Measurements from ENCODE around the gene CLASP1. TPM values are rescaled to one million over a fixed set of nuclear protein-coding genes. Genes with fewer than 3 reads are reported as not detected.
"Not testable (repeated sequence)": the region's sequence is repeated elsewhere in the genome, so short reads cannot be mapped to it uniquely, and the experiment has no call there.

The CLASP1 gene
- total RNA-seq, 4 donors from 2014 or later, result 14.1 to 110 (median 55.9) TPM

DNA sequence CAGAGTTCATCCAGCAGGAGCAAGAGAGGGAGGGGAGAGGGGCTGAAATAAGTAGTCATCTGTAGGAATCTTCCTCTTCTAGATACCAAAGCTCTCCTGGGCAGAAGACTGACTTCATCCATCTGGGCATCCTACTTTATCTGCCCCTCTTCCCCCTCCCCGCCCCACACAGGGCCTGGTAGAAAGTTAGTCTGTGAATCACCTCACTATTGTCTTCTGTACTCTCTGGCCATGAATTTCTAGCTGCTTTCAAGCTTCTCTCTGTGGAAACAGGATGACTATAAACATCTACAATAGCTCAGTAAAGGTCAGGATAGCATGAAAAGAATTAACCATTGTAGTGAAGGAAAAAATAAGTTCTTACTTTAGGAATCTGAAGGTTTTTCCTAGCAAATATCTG lies 166.2 kb downstream of the CLASP1 start:
- DNase-seq, result no peak
- Histone ChIP-seq H3K4me1 (no peaks in the 10 kb centered on the region), H3K36me3 (no peaks in the 10 kb centered on the region), H3K9me3 (no peaks in the 10 kb centered on the region), H3K27ac (no peak overlapping the region), H3K27me3 (no peaks in the 10 kb centered on the region), H3K4me3 (no peak overlapping the region)
- TF ChIP-seq POLR2A (IDR thresholded peaks at IDR 0.05), result no peak
- TF ChIP-seq, protein P1, sequence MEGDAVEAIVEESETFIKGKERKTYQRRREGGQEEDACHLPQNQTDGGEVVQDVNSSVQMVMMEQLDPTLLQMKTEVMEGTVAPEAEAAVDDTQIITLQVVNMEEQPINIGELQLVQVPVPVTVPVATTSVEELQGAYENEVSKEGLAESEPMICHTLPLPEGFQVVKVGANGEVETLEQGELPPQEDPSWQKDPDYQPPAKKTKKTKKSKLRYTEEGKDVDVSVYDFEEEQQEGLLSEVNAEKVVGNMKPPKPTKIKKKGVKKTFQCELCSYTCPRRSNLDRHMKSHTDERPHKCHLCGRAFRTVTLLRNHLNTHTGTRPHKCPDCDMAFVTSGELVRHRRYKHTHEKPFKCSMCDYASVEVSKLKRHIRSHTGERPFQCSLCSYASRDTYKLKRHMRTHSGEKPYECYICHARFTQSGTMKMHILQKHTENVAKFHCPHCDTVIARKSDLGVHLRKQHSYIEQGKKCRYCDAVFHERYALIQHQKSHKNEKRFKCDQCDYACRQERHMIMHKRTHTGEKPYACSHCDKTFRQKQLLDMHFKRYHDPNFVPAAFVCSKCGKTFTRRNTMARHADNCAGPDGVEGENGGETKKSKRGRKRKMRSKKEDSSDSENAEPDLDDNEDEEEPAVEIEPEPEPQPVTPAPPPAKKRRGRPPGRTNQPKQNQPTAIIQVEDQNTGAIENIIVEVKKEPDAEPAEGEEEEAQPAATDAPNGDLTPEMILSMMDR (IDR thresholded peaks at IDR 0.05), result no peak
- intact Hi-C loops (cut with DNase I; ENCODE audit: low total_unique reads), result no loop called here

DNA sequence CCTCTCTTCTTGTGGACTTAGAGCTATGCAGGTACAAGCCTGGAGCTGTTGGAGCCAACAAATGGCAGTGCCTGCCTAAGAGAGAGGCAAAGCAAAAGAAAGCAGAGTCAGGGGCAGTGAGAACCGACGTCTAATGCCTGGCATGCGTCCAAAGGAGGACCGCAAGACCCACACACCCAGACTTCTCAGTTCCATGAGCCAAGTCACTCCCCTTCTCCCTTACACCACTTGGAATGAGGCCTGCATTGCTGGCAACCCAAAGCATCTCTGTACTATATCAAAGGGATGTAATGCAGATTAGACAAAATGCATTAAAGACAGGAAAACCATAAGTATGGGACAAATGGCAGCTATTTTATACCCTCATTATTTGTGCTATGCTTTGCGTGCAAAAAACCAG lies 168.4 kb downstream of the CLASP1 start:
- H3K4me3 ChIP-seq, result no peak overlapping the region
- H3K36me3 ChIP-seq, result no peaks in the 10 kb centered on the region
- H3K27me3 ChIP-seq, result no peaks in the 10 kb centered on the region
- H3K27ac ChIP-seq, result no peak overlapping the region
- TF ChIP-seq, protein P1 (IDR thresholded peaks at IDR 0.05), result no peak
- peak; percentile 18 to 24 for DNase-seq
- no peaks in the 10 kb centered on the region for H3K4me1 ChIP-seq
- intact Hi-C loops (cut with DNase I; ENCODE audit: low total_unique reads), result no loop called here
- H3K9me3 ChIP-seq, result no peaks in the 10 kb centered on the region

DNA sequence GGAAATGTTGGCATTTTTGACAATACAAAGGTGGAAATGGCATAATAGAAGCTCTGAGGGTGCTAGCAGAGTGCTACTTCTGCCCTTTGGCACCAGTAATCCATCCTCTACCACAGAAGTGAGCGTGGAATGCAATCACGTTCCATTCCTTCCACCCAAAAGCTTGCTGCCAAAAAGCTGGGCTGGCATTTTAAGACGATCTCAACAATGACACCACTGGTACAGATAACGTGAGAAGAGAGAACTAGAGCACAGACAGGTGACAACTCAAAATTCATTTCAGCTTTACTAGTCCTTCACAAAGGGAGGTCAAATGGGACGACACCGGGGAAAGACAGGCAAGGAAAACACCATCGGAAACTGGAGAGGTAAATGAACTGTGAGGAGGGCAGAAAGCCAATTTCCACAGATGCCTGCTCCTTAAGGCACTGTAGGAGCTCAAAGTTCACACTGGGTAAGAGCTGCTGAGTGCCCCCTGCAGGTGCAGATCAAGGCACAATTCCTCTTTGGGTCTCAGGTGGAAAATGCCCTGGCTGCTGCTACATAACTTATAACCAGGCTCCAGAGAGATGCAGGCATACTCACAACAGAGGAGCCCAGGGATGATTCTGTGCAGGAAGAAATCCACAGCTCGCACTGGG lies 169.3 kb downstream of the CLASP1 start:
- intact Hi-C loops (cut with DNase I; ENCODE audit: low total_unique reads), result no loop called here
- H3K27ac ChIP-seq, result no peak overlapping the region
- no peaks in the 10 kb centered on the region for H3K36me3 ChIP-seq
- no peak for DNase-seq
- TF ChIP-seq POLR2A (IDR thresholded peaks at IDR 0.05), result no peak
- TF ChIP-seq, protein P1 (IDR thresholded peaks at IDR 0.05), result no peak
- H3K27me3 ChIP-seq, result no peaks in the 10 kb centered on the region
- H3K4me3 ChIP-seq, result no peak overlapping the region
- H3K4me1 ChIP-seq, result no peaks in the 10 kb centered on the region
- no peaks in the 10 kb centered on the region for H3K9me3 ChIP-seq

DNA sequence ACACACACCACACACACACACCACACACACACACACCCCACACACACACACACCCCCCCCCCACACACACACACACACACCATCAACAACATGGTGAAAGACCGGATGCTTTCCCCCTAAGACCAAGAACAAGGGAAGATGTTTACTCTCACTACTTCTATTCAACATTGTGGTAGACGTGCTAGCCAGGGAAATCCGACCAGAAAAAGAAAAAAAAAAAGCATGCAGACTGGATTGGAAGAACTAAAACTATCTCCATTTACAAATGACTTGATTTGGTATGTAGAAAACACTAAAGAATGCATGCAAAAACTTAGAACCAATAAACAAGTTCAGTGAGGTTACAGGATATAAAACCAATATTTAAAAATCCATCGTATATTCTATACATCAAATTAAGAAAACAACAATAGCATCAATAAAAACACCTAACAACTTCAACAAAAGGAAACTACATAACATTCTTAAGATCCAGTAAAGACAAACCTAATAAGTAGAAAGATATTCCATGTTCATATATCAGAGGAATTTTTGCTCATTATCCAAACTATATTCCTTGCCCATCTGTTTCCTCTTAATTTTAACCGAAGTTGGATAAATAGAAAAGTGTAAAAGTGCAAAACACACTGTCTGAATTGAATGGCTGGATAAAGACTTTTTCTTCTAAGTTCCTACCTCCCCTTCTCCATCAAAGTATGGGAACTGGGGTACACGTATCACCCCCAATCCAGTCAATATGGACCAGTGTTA lies 170.1 kb downstream of the CLASP1 start:
- Histone ChIP-seq H3K27ac (no peak overlapping the region), H3K27me3 (no peaks in the 10 kb centered on the region), H3K9me3 (no peaks in the 10 kb centered on the region), H3K4me3 (no peak overlapping the region), H3K36me3 (no peaks in the 10 kb centered on the region), H3K4me1 (no peaks in the 10 kb centered on the region)
- no peak for DNase-seq
- intact Hi-C loops (cut with DNase I; ENCODE audit: low total_unique reads), result no loop called here
- TF ChIP-seq, protein P1 (IDR thresholded peaks at IDR 0.05), result no peak
- no peak for TF ChIP-seq POLR2A (IDR thresholded peaks at IDR 0.05)

DNA sequence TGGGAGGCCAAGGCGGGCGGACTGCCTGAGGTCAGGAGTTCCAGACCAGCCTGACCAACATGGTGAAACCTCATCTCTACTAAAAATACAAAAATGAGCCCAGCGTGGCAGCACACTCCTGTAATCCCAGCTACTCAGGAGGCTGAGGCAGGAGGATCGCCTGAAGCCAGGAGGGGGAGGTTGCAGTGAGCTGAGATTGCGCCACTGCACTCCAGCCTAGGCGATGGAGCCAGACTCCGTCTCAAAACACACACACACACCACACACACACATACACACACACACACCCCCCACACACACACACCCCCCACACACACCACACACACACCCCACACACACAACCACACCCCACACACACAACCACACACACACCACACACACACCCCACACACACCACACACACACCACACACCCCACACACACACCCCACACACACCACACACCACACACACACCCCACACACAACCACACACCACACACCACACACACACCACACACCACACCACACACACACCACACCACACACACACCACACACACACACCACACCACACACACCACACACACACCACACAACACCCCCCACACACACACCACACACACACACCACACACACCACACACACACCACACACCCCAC lies 170.8 kb downstream of the CLASP1 start:
- DNase-seq; intact Hi-C loops (cut with DNase I; ENCODE audit: low total_unique reads); H3K36me3 ChIP-seq; H3K9me3 ChIP-seq; H3K4me1 ChIP-seq; H3K27me3 ChIP-seq; H3K27ac ChIP-seq; H3K4me3 ChIP-seq: not testable (repeated sequence)
